ENCODE data around the gene SLFN5.
"Not testable (repeated sequence)": the region's sequence is repeated elsewhere in the genome, so short reads cannot be mapped to it uniquely, and the experiment has no call there.

The SLFN5 gene

GRCh38 chr17:35289222-35289621, 46.4 kb downstream of the SLFN5 start:
- DNase-seq: no peak

- no peak for DNase-seq
Observed at GRCh38 chr17:35291802-35292201, 48.9 kb downstream of the SLFN5 start.

GRCh38 chr17:35293151-35293847, 50.4 kb downstream of the SLFN5 start:
- DNase-seq: no peak

GRCh38 chr17:35294756-35295155, 51.9 kb downstream of the SLFN5 start:
- no peak for DNase-seq

GRCh38 chr17:35295686-35296085, 52.8 kb downstream of the SLFN5 start:
- DNase-seq: no peak

GRCh38 chr17:35297666-35298065, 54.8 kb downstream of the SLFN5 start:
- DNase-seq: no peak

- DNase-seq: no peak
Observed at GRCh38 chr17:35298639-35299038, 55.8 kb downstream of the SLFN5 start.

- DNase-seq: no peak
Observed at GRCh38 chr17:35299135-35299534, 56.3 kb downstream of the SLFN5 start.

GRCh38 chr17:35309345-35309744, 66.5 kb downstream of the SLFN5 start:
- not testable (repeated sequence) for DNase-seq

- no peak for DNase-seq
Observed at GRCh38 chr17:35312346-35312745, 69.5 kb downstream of the SLFN5 start.

- peak in 20 of 58 donors; percentile 1 to 46 (median 12) for DNase-seq
Observed at GRCh38 chr17:35312790-35313711, 70.2 kb downstream of the SLFN5 start.

- DNase-seq: peak in 1 of 58 donors; percentile 16
Observed at GRCh38 chr17:35313875-35314409, 71.1 kb downstream of the SLFN5 start.

GRCh38 chr17:35314415-35315216, 71.7 kb downstream of the SLFN5 start:
- DNase-seq: no peak

GRCh38 chr17:35315283-35315682, 72.4 kb downstream of the SLFN5 start:
- peak in 1 of 58 donors; percentile 4 for DNase-seq

GRCh38 chr17:35315971-35316370, 73.1 kb downstream of the SLFN5 start:
- DNase-seq: no peak

- DNase-seq: no peak
Observed at GRCh38 chr17:35322749-35323148, 79.9 kb downstream of the SLFN5 start.

Measured in anterior cingulate cortex (tissue), 58 donors.